Caco-2 (cell line): ENCODE results near the gene MACROD2. TPM values are rescaled to one million over a fixed set of nuclear protein-coding genes. Genes with fewer than 3 reads are reported as not detected.

Experiments
- BruUV-seq: library from RNA; stranded (reverse); fragments of 400-500 nt; replicated peaks from 2 replicates; lab custom pipeline; 2021; lab: Mats Ljungman, UMichigan
- CTCF ChIA-PET: fragments of 300-600 bp; sonication (Branson Sonifier 250); formaldehyde crosslinking; loops from one replicate; lab custom pipeline; 2022; ENCODE audit warnings: antibody characterized with exemption; lab: Charles Lee
- POLR2A ChIA-PET: fragments of 300-600 bp; sonication (Branson Sonifier 250); formaldehyde crosslinking; loops from one replicate; lab custom pipeline; 2022; ENCODE audit warnings: antibody characterized with exemption; lab: Charles Lee
- DNase-seq, 2 experiments: peaks; one replicate each; pipeline versions ENCODE4 v3.0.0 to v3.0.0-alpha.2; 2020 to 2022
- H3K27me3 ChIP-seq: replicated peaks from 2 replicates; pipeline ENCODE4 v1.6.0; 2011; ENCODE audit warnings: low read length; ENCODE audit not compliant: control insufficient read depth, insufficient read depth
- H3K36me3 ChIP-seq: 2 replicates; pipeline ENCODE4 v1.5.1; 2011; ENCODE audit warnings: low read length; ENCODE audit not compliant: control insufficient read depth, insufficient read depth
- H3K4me1 ChIP-seq: fragments of 250-450 bp; sonication (Bioruptor Pico); 2 replicates; pipeline ENCODE4 v1.5.1; 2020; ENCODE audit warnings: mild to moderate bottlenecking
- H3K4me3 ChIP-seq: 2 replicates; pipeline ENCODE4 v1.5.1; 2011; ENCODE audit warnings: low read depth, mild to moderate bottlenecking, control low read depth, low read length
- H3K9me3 ChIP-seq: fragments of 250-450 bp; sonication (Bioruptor Pico); 2 replicates; pipeline ENCODE4 v1.5.1; 2020; ENCODE audit warnings: mild to moderate bottlenecking, moderate library complexity
- H3K27ac Mint-ChIP-seq: one replicate; pipeline ENCODE4 v1.8.0; 2022; ENCODE audit warnings: mixed read lengths; ENCODE audit not compliant: unreplicated experiment
- H3K27me3 Mint-ChIP-seq: one replicate; pipeline ENCODE4 v1.8.0; 2022; ENCODE audit warnings: mixed read lengths; ENCODE audit not compliant: insufficient read depth, unreplicated experiment
- H3K36me3 Mint-ChIP-seq: one replicate; pipeline ENCODE4 v1.8.0; 2022; ENCODE audit warnings: mild to moderate bottlenecking, mixed read lengths; ENCODE audit not compliant: insufficient read depth, unreplicated experiment
- H3K4me1 Mint-ChIP-seq: one replicate; pipeline ENCODE4 v1.8.0; 2022; ENCODE audit warnings: low read depth, mixed read lengths; ENCODE audit not compliant: unreplicated experiment
- H3K4me3 Mint-ChIP-seq: one replicate; pipeline ENCODE4 v1.8.0; 2022; ENCODE audit warnings: mild to moderate bottlenecking, moderate library complexity, mixed read lengths; ENCODE audit not compliant: unreplicated experiment
- H3K9me3 Mint-ChIP-seq: one replicate; pipeline ENCODE4 v1.8.0; 2022; ENCODE audit warnings: mixed read lengths; ENCODE audit not compliant: unreplicated experiment
- intact Hi-C: fragments of 100-400 bp; cut with micrococcal nuclease; formaldehyde crosslinking; loops from one replicate; pipeline ENCODE4 v1.10.0; 2022; ENCODE audit not compliant: unreplicated experiment
- total RNA-seq: library from RNA; stranded (reverse); gene quantifications from 2 replicates; pipeline ENCODE4 v1.2.3, GENCODE V29; 2022
- TF ChIP-seq, protein P1 (sequence below), 2 experiments: fragments of 200-600 bp in 1 of 2; IDR thresholded peaks; 1 replicate in 1 of 2; 2 replicates in 1 of 2; pipeline versions ENCODE4 v1.5.1 to v1.8.0; 2011 to 2022; ENCODE audit warnings: antibody characterized with exemption in 1 of 2, control low read depth in 1 of 2, inconsistent platforms in 1 of 2, low read depth in 1 of 2, low read length in 1 of 2, mild to moderate bottlenecking in 1 of 2, moderate library complexity in 1 of 2; ENCODE audit not compliant: insufficient read depth in 1 of 2, severe bottlenecking in 1 of 2, unreplicated experiment in 1 of 2

MACROD2 gene
- total RNA-seq, 1 experiment from 2014 or later, result 6.4 TPM

DNA sequence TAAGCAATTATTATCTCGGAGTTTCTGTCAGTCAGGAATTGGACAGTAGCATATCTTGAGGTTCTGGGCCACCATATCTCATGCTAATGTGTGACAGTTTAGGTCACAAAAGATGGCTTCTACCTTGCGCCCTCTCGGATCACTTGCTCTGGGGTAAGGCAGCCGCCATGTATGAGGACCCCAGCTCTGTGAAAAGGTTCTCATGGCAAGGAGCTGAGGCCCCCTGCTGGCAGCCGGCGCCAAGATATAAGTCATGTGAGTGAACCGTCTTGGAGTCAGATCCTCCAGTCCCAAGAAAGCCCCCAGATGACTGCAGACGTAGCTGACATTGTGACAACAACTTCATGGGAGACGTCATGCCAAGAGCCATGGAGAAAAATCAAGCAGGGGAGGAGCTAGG is 1907.2 kb downstream of the MACROD2 start:
- Histone ChIP-seq H3K4me3 (no peak overlapping the region), H3K9me3 (no peaks in the 10 kb centered on the region), H3K27me3 (no peaks in the 10 kb centered on the region), H3K4me1 (no peaks in the 10 kb centered on the region), H3K36me3 (no peaks in the 10 kb centered on the region)
- Mint-ChIP-seq H3K27me3 (no peaks in the 10 kb centered on the region), H3K4me1 (no peaks in the 10 kb centered on the region), H3K36me3 (no peaks in the 10 kb centered on the region), H3K27ac (no peak overlapping the region), H3K9me3 (no peaks in the 10 kb centered on the region), H3K4me3 (no peak overlapping the region)
- DNase-seq, result peak; percentile 34 to 46
- no TSS peak for BruUV-seq
- ChIA-PET POLR2A (no interaction called here), CTCF (interaction anchor here (1.0 kb wide), 1 partner anchor 60 kb away, joined by 5 read pairs; no protein-coding TSS in a partner anchor)
- intact Hi-C loops, result loop anchor here (2.0 kb wide), 1 partner anchor 1760 kb away; no protein-coding TSS in a partner anchor
- TF ChIP-seq, protein P1, sequence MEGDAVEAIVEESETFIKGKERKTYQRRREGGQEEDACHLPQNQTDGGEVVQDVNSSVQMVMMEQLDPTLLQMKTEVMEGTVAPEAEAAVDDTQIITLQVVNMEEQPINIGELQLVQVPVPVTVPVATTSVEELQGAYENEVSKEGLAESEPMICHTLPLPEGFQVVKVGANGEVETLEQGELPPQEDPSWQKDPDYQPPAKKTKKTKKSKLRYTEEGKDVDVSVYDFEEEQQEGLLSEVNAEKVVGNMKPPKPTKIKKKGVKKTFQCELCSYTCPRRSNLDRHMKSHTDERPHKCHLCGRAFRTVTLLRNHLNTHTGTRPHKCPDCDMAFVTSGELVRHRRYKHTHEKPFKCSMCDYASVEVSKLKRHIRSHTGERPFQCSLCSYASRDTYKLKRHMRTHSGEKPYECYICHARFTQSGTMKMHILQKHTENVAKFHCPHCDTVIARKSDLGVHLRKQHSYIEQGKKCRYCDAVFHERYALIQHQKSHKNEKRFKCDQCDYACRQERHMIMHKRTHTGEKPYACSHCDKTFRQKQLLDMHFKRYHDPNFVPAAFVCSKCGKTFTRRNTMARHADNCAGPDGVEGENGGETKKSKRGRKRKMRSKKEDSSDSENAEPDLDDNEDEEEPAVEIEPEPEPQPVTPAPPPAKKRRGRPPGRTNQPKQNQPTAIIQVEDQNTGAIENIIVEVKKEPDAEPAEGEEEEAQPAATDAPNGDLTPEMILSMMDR (IDR thresholded peaks at IDR 0.05; ENCODE audit: insufficient read depth in 1 of 2, low read depth in 1 of 2, low read length in 1 of 2, severe bottlenecking in 1 of 2, unreplicated experiment in 1 of 2), result peak; percentile 31 to 43

- BruUV-seq, result no TSS peak
Measured at GRCh38 chr20:15905661-15906060, 1910.3 kb downstream of the MACROD2 start.

DNA sequence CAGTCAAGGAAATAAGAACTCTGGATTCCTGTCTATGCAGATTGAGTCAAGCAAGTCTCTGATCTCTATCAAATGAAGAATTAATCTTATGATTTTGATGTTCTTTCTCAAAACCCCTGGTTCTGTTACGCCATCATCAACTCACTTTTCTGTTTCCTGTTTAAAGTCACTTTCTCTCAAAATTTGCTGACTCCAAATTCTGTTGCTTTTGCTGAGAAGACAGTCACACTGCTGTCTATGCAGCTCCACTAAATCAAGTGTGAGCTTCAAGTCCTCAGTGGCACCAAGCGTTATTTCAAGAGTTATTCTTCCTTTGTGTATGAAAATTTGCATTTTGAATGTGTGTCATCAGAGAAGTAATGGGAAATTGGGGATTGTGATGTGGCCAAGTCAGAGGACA is 1914.7 kb downstream of the MACROD2 start:
- no peak overlapping the region for H3K27ac Mint-ChIP-seq
- Histone ChIP-seq H3K4me3 (no peak overlapping the region), H3K36me3 (no peaks in the 10 kb centered on the region), H3K27me3 (no peaks in the 10 kb centered on the region), H3K4me1 (no peaks in the 10 kb centered on the region), H3K9me3 (no peaks in the 10 kb centered on the region)
- TF ChIP-seq, protein P1 (IDR thresholded peaks at IDR 0.05; ENCODE audit: insufficient read depth in 1 of 2, low read depth in 1 of 2, low read length in 1 of 2, severe bottlenecking in 1 of 2, unreplicated experiment in 1 of 2), result no peak
- no peak overlapping the region for H3K4me3 Mint-ChIP-seq
- peaks cover 7% of the 10 kb centered on the region for H3K27me3 Mint-ChIP-seq
- no TSS peak for BruUV-seq
- H3K9me3 Mint-ChIP-seq, result no peaks in the 10 kb centered on the region
- no peaks in the 10 kb centered on the region for H3K36me3 Mint-ChIP-seq
- CTCF ChIA-PET, result no interaction called here
- intact Hi-C loops, result no loop called here
- DNase-seq, result no peak
- H3K4me1 Mint-ChIP-seq, result no peaks in the 10 kb centered on the region
- POLR2A ChIA-PET, result no interaction called here

More at GRCh38 chr20:15905661-15906060, 1910.3 kb downstream of the MACROD2 start:
- TF ChIP-seq, protein P1 (IDR thresholded peaks at IDR 0.05; ENCODE audit: insufficient read depth in 1 of 2, low read depth in 1 of 2, low read length in 1 of 2, severe bottlenecking in 1 of 2, unreplicated experiment in 1 of 2), result no peak
- peaks cover 4% of the 10 kb centered on the region for H3K27me3 Mint-ChIP-seq
- H3K4me3 Mint-ChIP-seq, result no peak overlapping the region
- intact Hi-C loops, result no loop called here
- no peaks in the 10 kb centered on the region for H3K36me3 Mint-ChIP-seq
- no peaks in the 10 kb centered on the region for H3K27me3 ChIP-seq
- DNase-seq, result no peak
- no peaks in the 10 kb centered on the region for H3K9me3 Mint-ChIP-seq
- no peak overlapping the region for H3K27ac Mint-ChIP-seq
- H3K4me3 ChIP-seq, result no peak overlapping the region
- H3K36me3 ChIP-seq, result no peaks in the 10 kb centered on the region
- ChIA-PET POLR2A (no interaction called here), CTCF (no interaction called here)
- no peaks in the 10 kb centered on the region for H3K9me3 ChIP-seq
- no peaks in the 10 kb centered on the region for H3K4me1 Mint-ChIP-seq
- no peaks in the 10 kb centered on the region for H3K4me1 ChIP-seq
